Hepatic stellate cell (primary cell): ENCODE data around the gene CPA3.

ENCODE experiments used
- DNase-seq: peaks from one replicate; pipeline ENCODE4 v3.0.0; 2011; ENCODE audit warnings: low spot score

CPA3 gene

GRCh38 chr3:148861277-148861869 is 3.7 kb upstream of the CPA3 start:
- DNase-seq, result peak; percentile 26

GRCh38 chr3:148863297-148863696 is 1.8 kb upstream of the CPA3 start:
- DNase-seq, result no peak

GRCh38 chr3:148863814-148864213 is 1.3 kb upstream of the CPA3 start:
- no peak for DNase-seq

GRCh38 chr3:148866261-148866660 is 1.2 kb downstream of the CPA3 start:
- peak; percentile 49 for DNase-seq

- no peak for DNase-seq
Measured at GRCh38 chr3:148873270-148873927, 8.3 kb downstream of the CPA3 start.

- DNase-seq, result no peak
Measured at GRCh38 chr3:148873977-148874376, 8.9 kb downstream of the CPA3 start.

GRCh38 chr3:148878095-148878494 is 13.0 kb downstream of the CPA3 start:
- DNase-seq, result no peak

- DNase-seq, result no peak
Measured at GRCh38 chr3:148879256-148879655, 14.2 kb downstream of the CPA3 start.

- no peak for DNase-seq
Measured at GRCh38 chr3:148880681-148881080, 15.6 kb downstream of the CPA3 start.

- no peak for DNase-seq
Measured at GRCh38 chr3:148881286-148881685, 16.2 kb downstream of the CPA3 start.

GRCh38 chr3:148882288-148882687 is 17.2 kb downstream of the CPA3 start:
- DNase-seq, result no peak

- DNase-seq, result no peak
Measured at GRCh38 chr3:148883163-148883562, 18.1 kb downstream of the CPA3 start.

GRCh38 chr3:148884261-148884660 is 19.2 kb downstream of the CPA3 start:
- DNase-seq, result no peak

- DNase-seq, result no peak
Measured at GRCh38 chr3:148889828-148890227, 24.7 kb downstream of the CPA3 start.

GRCh38 chr3:148896062-148896461 is 31.0 kb downstream of the CPA3 start:
- no peak for DNase-seq

- DNase-seq, result peak; percentile 37
Measured at GRCh38 chr3:148901987-148902791, 37.1 kb downstream of the CPA3 start.

GRCh38 chr3:148903022-148903442 is 37.9 kb downstream of the CPA3 start:
- DNase-seq, result peak; percentile 7

- DNase-seq, result no peak
Measured at GRCh38 chr3:148903941-148904340, 38.8 kb downstream of the CPA3 start.

GRCh38 chr3:148906667-148907066 is 41.6 kb downstream of the CPA3 start:
- DNase-seq, result no peak

- DNase-seq, result no peak
Measured at GRCh38 chr3:148911173-148911572, 46.1 kb downstream of the CPA3 start.

- DNase-seq, result no peak
Measured at GRCh38 chr3:148911592-148911991, 46.5 kb downstream of the CPA3 start.

GRCh38 chr3:148914936-148915690 is 50.0 kb downstream of the CPA3 start:
- DNase-seq, result no peak
